Measurements from ENCODE around the gene PHF21A.

GRCh38 chr11:46170797-46171196, 49.5 kb upstream of the PHF21A start:
- TF ChIP-seq, protein P1, sequence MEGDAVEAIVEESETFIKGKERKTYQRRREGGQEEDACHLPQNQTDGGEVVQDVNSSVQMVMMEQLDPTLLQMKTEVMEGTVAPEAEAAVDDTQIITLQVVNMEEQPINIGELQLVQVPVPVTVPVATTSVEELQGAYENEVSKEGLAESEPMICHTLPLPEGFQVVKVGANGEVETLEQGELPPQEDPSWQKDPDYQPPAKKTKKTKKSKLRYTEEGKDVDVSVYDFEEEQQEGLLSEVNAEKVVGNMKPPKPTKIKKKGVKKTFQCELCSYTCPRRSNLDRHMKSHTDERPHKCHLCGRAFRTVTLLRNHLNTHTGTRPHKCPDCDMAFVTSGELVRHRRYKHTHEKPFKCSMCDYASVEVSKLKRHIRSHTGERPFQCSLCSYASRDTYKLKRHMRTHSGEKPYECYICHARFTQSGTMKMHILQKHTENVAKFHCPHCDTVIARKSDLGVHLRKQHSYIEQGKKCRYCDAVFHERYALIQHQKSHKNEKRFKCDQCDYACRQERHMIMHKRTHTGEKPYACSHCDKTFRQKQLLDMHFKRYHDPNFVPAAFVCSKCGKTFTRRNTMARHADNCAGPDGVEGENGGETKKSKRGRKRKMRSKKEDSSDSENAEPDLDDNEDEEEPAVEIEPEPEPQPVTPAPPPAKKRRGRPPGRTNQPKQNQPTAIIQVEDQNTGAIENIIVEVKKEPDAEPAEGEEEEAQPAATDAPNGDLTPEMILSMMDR (IDR thresholded peaks at IDR 0.05): no peak
- TF ChIP-seq POLR2AphosphoS5 (IDR thresholded peaks at IDR 0.05): no peak
